ACC112 (cell line): ENCODE results near the gene ROR1.

Experiments
- H2AFZ ChIP-seq: fragments of 200-600 bp; sonication (generic); one replicate; pipeline ENCODE4 v1.6.0; 2017; ENCODE audit warnings: antibody characterized with exemption, low read length; ENCODE audit not compliant: unreplicated experiment
- H3K27ac ChIP-seq: fragments of 200-600 bp; sonication (generic); 2 replicates; pipeline ENCODE4 v1.5.1; 2014; ENCODE audit warnings: low read depth, mild to moderate bottlenecking, antibody characterized with exemption, low read length, moderate library complexity
- H3K27me3 ChIP-seq: fragments of 200-600 bp; sonication (generic); 2 replicates; pipeline ENCODE4 v1.6.1; 2014; ENCODE audit warnings: mild to moderate bottlenecking, antibody characterized with exemption, low read length, moderate library complexity, mixed read lengths; ENCODE audit not compliant: insufficient read depth
- H3K36me3 ChIP-seq: fragments of 200-600 bp; sonication (generic); 2 replicates; pipeline ENCODE4 v1.6.1; 2016; ENCODE audit warnings: mild to moderate bottlenecking, antibody characterized with exemption, low read length, moderate library complexity, mixed read lengths; ENCODE audit not compliant: insufficient read depth
- H3K4me1 ChIP-seq: fragments of 200-600 bp; sonication (generic); one replicate; pipeline ENCODE4 v1.6.1; 2016; ENCODE audit warnings: low read length, mixed read lengths; ENCODE audit not compliant: insufficient read depth, unreplicated experiment, control insufficient read depth
- H3K4me3 ChIP-seq: fragments of 200-600 bp; sonication (generic); 2 replicates; pipeline ENCODE4 v1.5.1; 2014; ENCODE audit warnings: mild to moderate bottlenecking, low read depth, low read length
- H3K79me2 ChIP-seq: fragments of 200-600 bp; sonication (generic); one replicate; pipeline ENCODE4 v1.6.0; 2016; ENCODE audit warnings: low read length; ENCODE audit not compliant: control insufficient read depth, unreplicated experiment, insufficient read depth

ROR1 gene

DNA sequence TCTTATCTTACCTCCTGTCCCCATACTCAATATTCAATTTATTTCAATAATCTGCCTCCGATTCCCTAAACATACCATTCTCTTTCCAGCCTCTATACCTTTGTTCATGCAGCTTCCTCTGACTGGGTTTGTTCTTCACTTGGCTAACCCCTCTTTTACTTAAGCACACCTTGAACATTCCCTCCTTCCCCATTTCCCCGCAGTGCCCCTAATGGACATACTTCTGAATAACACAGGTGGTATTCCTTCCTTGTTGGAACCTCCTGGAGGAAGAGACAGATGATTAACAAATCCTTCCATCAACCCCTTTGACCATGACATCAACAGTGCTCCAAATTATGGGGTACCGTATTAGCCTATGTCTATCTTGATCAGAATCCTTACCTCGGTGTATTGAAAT, 239.6 kb downstream of the ROR1 start:
- Histone ChIP-seq H2AFZ (no peak overlapping the region), H3K27me3 (no peaks in the 10 kb centered on the region), H3K36me3 (peaks cover 4% of the 10 kb centered on the region; the same call in 1 of the 2 replicates), H3K79me2 (no peaks in the 10 kb centered on the region), H3K4me3 (no peak overlapping the region), H3K4me1 (no peaks in the 10 kb centered on the region), H3K27ac (no peak overlapping the region)

DNA sequence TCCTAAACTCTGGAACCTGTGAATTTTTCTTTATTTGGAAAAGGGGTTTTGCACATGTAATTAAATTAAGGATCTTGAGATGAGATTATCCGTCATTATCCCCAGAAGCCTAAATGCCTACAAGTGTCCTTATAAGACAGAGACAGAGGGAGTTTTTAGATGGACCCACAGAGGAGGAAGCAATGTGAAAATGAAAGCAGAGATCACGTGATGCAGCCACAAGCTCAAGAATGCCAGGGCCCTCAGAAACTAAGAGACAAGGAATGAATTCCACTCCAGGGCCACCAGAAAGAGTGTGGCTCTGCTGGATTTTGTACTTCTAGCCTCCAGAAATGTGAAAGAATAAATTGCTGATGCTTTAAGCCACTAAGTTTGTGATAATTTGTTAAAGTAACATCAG, 246.0 kb downstream of the ROR1 start:
- H2AFZ ChIP-seq: peak overlapping the region; percentile 98
- H3K79me2 ChIP-seq: no peaks in the 10 kb centered on the region
- H3K27ac ChIP-seq: peak overlapping the region; percentile 42

DNA sequence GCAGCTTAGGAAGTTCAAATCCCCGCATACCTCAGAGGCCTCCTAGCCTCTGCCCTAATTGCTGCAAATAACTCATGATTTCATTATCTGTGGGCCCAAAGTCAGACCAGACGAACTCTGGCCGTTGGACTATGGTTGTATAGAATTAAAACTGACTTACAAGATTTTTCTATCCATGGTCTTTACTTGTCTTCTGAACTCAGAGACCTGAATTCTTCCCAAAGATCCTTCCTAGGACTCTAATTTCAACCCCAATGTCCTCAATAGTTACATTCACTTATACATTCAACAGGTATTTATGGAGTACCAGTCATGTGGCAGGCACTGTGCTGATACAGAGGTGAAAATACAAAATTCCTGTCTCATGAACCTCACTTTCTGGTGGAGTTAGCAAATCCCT, 247.2 kb downstream of the ROR1 start:
- peaks cover 12% of the 10 kb centered on the region for H3K4me1 ChIP-seq
- H3K27me3 ChIP-seq: no peaks in the 10 kb centered on the region
- no peaks in the 10 kb centered on the region for H3K79me2 ChIP-seq
- H3K27ac ChIP-seq: no peak overlapping the region
- no peak overlapping the region for H3K4me3 ChIP-seq
- no peaks in the 10 kb centered on the region for H3K36me3 ChIP-seq
- H2AFZ ChIP-seq: no peak overlapping the region

More for the DNA sequence above, 246.0 kb downstream of the ROR1 start:
- peaks cover 12% of the 10 kb centered on the region for H3K4me1 ChIP-seq
- no peaks in the 10 kb centered on the region for H3K36me3 ChIP-seq
- peak overlapping the region; percentile 65 for H3K4me3 ChIP-seq
- H3K27me3 ChIP-seq: no peaks in the 10 kb centered on the region

DNA sequence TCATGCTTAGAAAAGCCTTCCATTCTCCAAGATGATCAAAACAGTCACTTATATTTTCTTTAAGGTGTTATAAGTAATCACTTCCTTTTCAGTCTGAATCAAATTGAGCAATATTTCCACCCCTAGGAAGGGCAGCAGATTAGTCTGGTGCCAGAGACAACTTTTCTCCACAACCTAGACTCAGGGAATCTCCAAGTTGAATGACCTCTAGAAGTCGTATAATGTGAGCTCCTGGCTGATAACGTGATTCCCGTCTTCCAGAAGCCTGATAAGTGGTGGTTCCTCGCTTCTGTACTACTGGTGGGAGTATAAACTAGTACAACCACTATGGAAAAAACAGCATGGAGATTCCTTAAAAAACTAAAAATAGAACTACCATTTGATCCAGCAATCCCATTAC, 251.2 kb downstream of the ROR1 start:
- H3K4me1 ChIP-seq: peaks cover 3% of the 10 kb centered on the region

GRCh38 chr1:64029037-64029436, 255.2 kb downstream of the ROR1 start:
- no peak overlapping the region for H3K27ac ChIP-seq
- H3K4me1 ChIP-seq: peaks cover 18% of the 10 kb centered on the region
- no peaks in the 10 kb centered on the region for H3K79me2 ChIP-seq
- no peaks in the 10 kb centered on the region for H3K27me3 ChIP-seq
- no peak overlapping the region for H2AFZ ChIP-seq
- H3K4me3 ChIP-seq: no peak overlapping the region
- 0 out of 2 replicates have a peak, but pooled peaks cover 6% of the 10 kb centered on the region for H3K36me3 ChIP-seq

More for the DNA sequence above, 251.2 kb downstream of the ROR1 start:
- Histone ChIP-seq H3K27me3 (no peaks in the 10 kb centered on the region), H3K27ac (no peak overlapping the region), H3K36me3 (0 out of 2 replicates have a peak, but pooled peaks cover 6% of the 10 kb centered on the region), H3K4me3 (no peak overlapping the region), H2AFZ (no peak overlapping the region), H3K79me2 (no peaks in the 10 kb centered on the region)

GRCh38 chr1:64030411-64030810, 256.6 kb downstream of the ROR1 start:
- H2AFZ ChIP-seq: no peak overlapping the region
- no peak overlapping the region for H3K4me3 ChIP-seq
- H3K79me2 ChIP-seq: no peaks in the 10 kb centered on the region
- no peak overlapping the region for H3K27ac ChIP-seq
- peaks cover 20% of the 10 kb centered on the region for H3K4me1 ChIP-seq
- no peaks in the 10 kb centered on the region for H3K27me3 ChIP-seq
- 0 out of 2 replicates have a peak, but pooled peaks cover 6% of the 10 kb centered on the region for H3K36me3 ChIP-seq

GRCh38 chr1:64031236-64031635, 257.4 kb downstream of the ROR1 start:
- Histone ChIP-seq H3K36me3 (0 out of 2 replicates have a peak, but pooled peaks cover 6% of the 10 kb centered on the region), H3K79me2 (no peaks in the 10 kb centered on the region), H3K27ac (peak overlapping the region; percentile 41; the same call in 1 of the 2 replicates), H3K4me1 (peaks cover 20% of the 10 kb centered on the region), H3K4me3 (no peak overlapping the region), H2AFZ (no peak overlapping the region), H3K27me3 (no peaks in the 10 kb centered on the region)

- no peak overlapping the region for H2AFZ ChIP-seq
- H3K4me1 ChIP-seq: peaks cover 32% of the 10 kb centered on the region
- peaks cover 2% of the 10 kb centered on the region for H3K79me2 ChIP-seq
- peak overlapping the region; percentile 38 for H3K27ac ChIP-seq
- H3K36me3 ChIP-seq: no peaks in the 10 kb centered on the region
- no peak overlapping the region for H3K4me3 ChIP-seq
- no peaks in the 10 kb centered on the region for H3K27me3 ChIP-seq
Observed at GRCh38 chr1:64033667-64034220, 259.9 kb downstream of the ROR1 start.

DNA sequence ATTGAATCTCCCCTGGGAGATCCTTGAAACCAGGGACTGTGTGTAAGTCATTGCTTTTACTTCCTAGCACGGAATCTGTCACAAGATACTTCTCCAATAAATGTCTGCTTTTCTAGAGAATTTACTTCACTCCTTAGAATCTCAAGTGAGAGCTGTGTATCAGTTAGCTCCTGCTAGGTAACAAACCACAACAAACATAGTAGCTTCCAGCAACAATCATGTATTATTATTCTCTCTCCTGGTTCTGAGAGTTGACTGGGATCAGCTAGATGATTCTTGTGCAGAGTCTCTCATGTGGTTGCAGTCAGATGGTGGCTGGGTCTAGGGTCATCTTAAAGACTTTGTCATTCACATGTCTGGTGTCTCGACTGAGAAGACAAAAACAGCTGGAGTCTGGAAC, 262.7 kb downstream of the ROR1 start:
- Histone ChIP-seq H3K27ac (no peak overlapping the region), H3K27me3 (no peaks in the 10 kb centered on the region), H3K79me2 (peaks cover 9% of the 10 kb centered on the region)

DNA sequence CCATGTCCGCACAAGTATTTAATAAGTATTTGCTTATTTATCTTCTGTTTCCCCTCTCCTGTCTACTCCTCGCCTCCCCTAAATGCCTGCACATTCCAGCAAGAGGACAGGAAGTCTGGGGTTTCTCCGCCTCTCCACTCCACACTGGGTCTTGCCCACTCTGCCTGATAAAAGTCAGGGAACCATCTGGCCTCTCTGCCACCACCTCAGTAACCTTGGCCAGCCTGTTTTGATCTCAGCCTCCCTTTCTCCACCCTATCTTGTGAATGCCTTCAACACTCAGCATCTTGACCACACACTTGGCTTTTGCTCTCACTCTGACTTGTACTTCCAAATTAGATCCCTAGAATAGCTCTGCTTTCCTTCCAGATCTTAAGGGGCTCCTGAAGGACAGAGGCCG, 264.3 kb downstream of the ROR1 start:
- Histone ChIP-seq H3K27ac (peak overlapping the region; percentile 96), H2AFZ (no peak overlapping the region)

More for the DNA sequence above, 262.7 kb downstream of the ROR1 start:
- no peak overlapping the region for H3K4me3 ChIP-seq
- H3K36me3 ChIP-seq: no peaks in the 10 kb centered on the region
- H2AFZ ChIP-seq: no peak overlapping the region
- H3K4me1 ChIP-seq: peaks cover 49% of the 10 kb centered on the region

DNA sequence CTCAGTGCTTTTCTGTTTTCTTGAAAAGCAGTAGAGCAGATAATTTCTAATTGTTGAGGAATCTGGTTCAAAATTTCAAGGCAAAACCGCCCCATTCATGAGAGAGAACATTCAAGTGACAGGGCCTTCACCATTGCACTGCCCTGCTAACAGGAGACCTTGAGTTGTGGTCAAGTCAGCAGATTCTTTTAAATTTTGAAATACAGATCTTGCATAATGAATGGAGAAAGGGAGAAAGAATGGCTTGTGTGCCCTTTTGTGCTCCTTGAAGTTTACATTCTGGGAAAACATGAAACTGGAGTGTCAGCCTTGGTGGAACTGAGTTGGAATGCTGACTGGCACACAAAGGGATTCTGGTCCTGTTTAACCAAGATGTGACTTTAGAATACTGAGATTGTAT, 265.1 kb downstream of the ROR1 start:
- Histone ChIP-seq H3K27me3 (no peaks in the 10 kb centered on the region), H3K4me1 (peaks cover 61% of the 10 kb centered on the region), H3K4me3 (no peak overlapping the region), H3K36me3 (no peaks in the 10 kb centered on the region), H3K79me2 (peaks cover 10% of the 10 kb centered on the region), H2AFZ (no peak overlapping the region), H3K27ac (peak overlapping the region; percentile 96)

More for the DNA sequence above, 264.3 kb downstream of the ROR1 start:
- peaks cover 10% of the 10 kb centered on the region for H3K79me2 ChIP-seq
- no peaks in the 10 kb centered on the region for H3K36me3 ChIP-seq
- no peaks in the 10 kb centered on the region for H3K27me3 ChIP-seq
- no peak overlapping the region for H3K4me3 ChIP-seq
- H3K4me1 ChIP-seq: peaks cover 60% of the 10 kb centered on the region
